ENCODE measurements around the gene ADAMTS17.
A peak's percentile ranks its signal among the peaks of the same experiment; 100 is the strongest.

The ADAMTS17 gene

DNA sequence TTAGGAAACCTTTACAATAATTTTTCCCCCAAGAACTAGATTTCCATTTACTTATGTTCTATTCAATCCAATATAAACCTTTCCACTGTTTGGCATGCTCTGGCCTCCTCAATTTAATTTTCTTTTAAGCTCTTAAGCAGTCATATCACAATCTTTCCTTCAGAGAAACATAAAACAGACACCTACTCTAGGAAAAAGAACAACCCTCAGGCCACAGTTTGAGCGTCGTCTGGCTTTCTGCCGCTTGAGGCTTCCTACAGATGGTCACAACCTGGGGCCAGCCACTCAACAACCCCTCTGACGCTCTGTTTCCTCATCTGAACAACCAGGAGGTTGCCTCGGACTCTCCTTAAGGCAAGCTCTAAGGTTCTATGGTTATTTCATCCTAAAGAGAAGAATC, 143.3 kb downstream of the ADAMTS17 start:
- peak; percentile 26 for DNase-seq (ENCODE audit: low spot score)

GRCh38 chr15:100196326-100197058, 145.3 kb downstream of the ADAMTS17 start:
- DNase-seq (ENCODE audit: low spot score): no peak

DNA sequence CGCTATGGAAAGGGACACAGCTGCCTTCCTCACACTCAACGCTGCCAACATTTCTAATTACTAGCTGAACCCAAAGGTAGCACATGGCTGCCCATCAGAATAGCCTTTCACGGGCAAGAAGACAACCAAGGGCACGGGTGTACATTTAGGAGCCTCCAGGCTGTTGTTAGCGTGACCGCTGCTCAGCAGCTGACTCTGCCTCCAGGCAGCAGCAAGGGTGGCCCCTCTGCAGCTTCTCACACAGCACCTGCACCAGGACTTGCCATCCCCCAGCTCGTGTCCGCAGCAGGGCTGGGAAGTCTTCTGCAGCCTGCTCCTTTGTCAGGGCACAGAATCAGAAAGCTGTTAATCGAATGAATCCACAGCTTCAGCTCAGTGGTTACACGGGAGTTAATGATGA, 146.8 kb downstream of the ADAMTS17 start:
- DNase-seq (ENCODE audit: low spot score): no peak

DNA sequence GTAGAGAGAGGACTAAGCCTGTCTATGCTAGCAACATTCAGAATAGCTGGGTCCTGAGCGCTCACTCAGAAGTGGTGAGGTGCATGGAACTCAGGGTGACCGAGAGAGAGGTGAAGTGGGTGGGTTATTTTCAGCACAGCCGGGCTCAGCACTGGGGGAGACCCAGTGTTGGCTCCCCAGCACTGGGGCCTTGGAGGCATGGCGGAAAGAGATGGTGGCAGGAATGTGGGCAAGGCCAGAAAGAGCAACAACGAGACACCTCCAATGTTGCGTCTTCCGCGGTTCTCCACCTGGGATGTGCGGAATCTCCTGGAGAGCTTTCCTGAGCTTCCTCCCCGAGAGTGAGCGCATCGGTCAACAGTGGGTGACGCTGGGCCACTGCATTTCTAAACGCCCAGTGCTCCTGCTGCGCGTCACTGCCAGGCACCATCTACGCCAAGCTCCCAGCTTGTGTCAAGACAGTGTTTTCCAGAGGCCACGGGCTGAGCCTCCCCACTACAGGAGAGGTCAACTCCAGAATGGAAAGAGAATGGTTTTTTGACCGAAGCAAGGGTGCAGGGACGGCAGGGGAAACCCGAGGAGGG, 148.4 kb downstream of the ADAMTS17 start:
- DNase-seq (ENCODE audit: low spot score): peak; percentile 41

- DNase-seq (ENCODE audit: low spot score): peak; percentile 61
These were observed 149.4 kb downstream of the ADAMTS17 start for GRCh38 chr15:100192097-100193080.

DNA sequence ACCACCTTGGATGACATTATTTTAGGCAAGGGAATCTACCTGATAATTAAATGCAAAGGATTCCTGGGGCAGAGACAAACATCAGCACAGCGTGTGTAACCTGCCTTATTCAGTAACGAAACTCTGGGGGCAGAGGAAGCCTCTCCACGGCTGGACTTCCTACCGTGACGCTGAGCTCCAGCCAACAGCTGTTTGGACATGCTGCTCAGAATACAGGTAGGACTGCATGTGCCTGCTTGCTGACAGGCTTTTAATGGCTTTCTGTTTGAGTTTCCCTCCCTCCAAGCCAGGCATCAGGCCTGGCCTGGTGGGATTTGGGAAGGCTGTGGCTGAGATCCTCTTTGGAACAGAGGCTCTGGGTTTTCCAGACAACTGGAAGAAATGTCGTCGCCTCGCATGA, 150.6 kb downstream of the ADAMTS17 start:
- DNase-seq (ENCODE audit: low spot score): peak; percentile 49

GRCh38 chr15:100190675-100191074, 151.1 kb downstream of the ADAMTS17 start:
- DNase-seq (ENCODE audit: low spot score): peak; percentile 33

DNA sequence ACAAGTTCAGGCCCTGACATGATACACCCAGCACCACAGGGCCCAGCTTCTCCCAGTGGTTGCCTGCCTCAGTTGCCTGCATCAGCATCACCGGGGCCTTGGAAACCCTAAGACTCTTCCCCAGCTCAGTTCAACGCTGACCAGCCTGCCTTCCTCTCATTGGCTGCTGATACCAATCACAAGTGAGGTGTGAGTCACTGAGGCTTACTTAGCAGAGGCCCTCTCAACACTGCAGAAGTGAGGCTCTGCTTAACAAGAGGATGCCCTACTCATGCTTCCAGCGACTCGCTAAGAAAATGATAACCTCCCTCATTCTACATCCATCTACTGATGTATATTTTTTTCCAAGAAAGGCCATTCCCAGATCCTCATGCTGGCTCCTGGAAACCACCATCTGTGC, 151.9 kb downstream of the ADAMTS17 start:
- peak; percentile 42 for DNase-seq (ENCODE audit: low spot score)

- DNase-seq (ENCODE audit: low spot score): peak; percentile 31
These were observed 152.5 kb downstream of the ADAMTS17 start for GRCh38 chr15:100189319-100189718.

DNA sequence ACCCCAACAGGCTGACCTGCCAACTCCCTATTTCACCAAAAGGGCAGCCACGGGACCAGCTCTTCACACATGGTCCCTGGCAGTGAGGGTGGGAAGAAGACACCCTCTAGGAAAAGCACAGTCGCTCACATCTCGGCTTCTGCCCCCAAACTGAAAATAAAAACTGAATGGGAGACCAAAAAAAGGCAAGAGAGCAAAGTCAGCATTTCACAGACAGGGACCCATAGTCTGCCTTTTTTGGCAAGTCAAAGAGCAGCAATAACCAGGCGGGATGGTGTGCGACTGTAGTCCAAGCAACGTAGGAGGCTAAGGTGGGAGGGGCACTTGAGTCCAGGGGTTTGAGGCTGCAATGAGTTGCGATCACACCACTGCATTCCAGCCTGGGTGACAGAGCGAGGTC, 154.1 kb downstream of the ADAMTS17 start:
- peak; percentile 37 for DNase-seq (ENCODE audit: low spot score)

GRCh38 chr15:100186960-100187359, 154.8 kb downstream of the ADAMTS17 start:
- DNase-seq (ENCODE audit: low spot score): peak; percentile 18

- DNase-seq (ENCODE audit: low spot score): peak; percentile 17
These were observed 155.4 kb downstream of the ADAMTS17 start for GRCh38 chr15:100186366-100186765.

GRCh38 chr15:100183921-100184495, 157.8 kb downstream of the ADAMTS17 start:
- peak; percentile 56 for DNase-seq (ENCODE audit: low spot score)

- peak; percentile 57 for DNase-seq (ENCODE audit: low spot score)
These were observed 160.9 kb downstream of the ADAMTS17 start for GRCh38 chr15:100180921-100181320.

DNA sequence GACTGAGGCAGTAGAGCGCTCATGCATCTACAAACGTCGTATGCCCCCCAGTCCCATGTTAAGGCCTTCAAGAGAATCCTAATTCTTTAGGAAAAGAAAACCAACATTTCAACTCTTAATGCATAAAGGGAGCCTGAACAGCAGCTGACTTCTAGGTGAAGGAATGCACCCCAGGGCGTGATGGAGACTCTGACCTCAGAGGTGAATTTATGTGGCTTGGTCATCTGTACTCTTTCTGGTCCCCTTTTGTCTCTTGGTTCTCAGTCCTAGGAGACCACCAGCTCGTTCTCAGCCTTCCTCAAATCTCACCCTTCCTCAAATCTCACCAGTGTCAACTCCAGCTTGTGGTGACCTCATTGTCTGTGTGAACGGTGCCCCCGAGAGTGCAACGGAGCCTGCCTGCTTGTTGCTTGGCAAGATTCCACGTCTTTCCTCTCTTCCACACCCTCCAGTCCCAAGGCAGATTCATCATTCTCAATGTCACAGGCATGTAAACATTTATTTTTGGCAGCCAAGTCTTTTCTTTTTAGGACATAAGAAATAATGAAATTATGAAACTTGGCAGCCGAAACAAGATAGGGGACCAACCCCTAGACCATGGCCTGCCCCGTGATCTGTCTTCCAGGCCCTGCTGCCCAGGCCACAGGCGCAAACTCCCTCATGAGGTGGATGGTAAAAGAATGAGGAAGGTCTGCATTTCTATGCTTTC, 166.2 kb downstream of the ADAMTS17 start:
- peak; percentile 37 for DNase-seq (ENCODE audit: low spot score)

- peak; percentile 28 for DNase-seq (ENCODE audit: low spot score)
These were observed 166.9 kb downstream of the ADAMTS17 start for GRCh38 chr15:100174904-100175275.

DNA sequence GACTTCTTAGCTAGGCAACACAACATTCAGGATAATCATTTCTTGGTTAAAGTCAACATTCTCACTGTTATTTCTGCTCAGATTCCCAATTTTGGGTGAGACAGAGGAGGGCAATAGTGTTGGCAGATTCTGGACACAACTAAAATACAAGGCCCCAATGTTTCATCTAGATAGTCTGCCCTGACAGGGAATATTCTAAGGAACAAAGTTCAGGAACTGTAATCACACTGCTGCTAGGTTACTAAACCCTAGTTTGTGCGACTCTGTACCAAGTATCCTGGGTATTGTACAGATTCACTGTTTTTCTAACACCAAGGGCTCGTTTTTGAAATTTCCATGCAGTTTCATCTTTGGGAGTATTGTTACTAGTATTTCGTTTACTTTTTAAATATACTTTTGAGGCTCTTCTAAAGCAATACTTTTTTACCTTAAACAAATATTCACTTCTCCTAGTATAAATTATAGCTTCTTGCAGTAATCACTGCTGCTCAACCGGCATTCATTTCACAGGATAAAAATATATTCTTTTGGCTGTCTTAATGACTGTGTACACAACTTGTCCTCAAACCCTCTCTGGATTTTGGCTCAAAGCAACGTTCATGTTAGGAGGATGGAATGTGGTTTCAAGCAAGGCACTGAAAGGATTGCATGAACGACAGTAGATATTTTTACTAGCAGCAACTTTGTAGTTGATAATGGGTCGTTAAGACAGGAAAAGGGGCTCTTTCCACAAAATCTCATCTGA, 167.4 kb downstream of the ADAMTS17 start:
- no peak for DNase-seq (ENCODE audit: low spot score)

DNA sequence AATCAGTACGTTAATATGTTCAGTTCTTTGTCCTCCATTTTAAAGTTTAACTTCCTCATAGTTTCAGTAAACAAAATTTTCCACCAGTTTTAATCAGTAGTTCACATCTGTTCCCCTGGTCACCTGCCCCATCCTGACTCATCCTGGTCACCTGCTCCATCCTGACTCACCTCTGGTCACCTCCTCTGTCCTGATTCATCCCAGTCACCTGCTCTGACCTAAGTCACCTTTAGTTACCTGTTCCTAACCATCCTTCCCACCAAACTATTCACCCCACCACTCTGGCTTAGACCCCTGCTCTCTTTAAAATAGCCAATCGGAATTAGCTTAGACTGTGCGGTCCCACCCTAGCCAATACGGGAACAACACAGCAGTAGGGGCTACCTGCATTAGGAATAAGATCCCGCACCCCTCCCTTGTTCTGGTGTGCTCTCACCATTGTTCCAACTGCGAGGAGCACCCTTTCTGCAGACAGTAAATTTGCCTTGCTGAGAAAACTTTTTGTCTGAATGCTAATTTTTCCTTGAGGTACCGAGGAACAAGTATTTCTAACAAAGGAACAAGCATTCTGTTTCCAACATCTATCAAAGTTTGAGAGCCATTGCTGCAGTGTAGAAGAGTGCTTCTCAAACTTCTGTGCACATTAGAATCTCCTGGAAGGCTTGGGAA, 169.3 kb downstream of the ADAMTS17 start:
- peak; percentile 31 for DNase-seq (ENCODE audit: low spot score)

- DNase-seq (ENCODE audit: low spot score): no peak
These were observed 170.4 kb downstream of the ADAMTS17 start for GRCh38 chr15:100171411-100171810.
